ENCODE data around the gene GABBR1.

- TF ChIP-seq EZH2phosphoT487 (IDR thresholded peaks at IDR 0.05; ENCODE audit: borderline replicate concordance, low read depth, low read length) (no peak), CTCF (conservative IDR thresholded peaks at IDR 0.05; ENCODE audit: low read length) (no peak)
Measured at GRCh38 chr6:29637247-29637646, 4.3 kb upstream of the GABBR1 start.
